GM12873 (cell line): Measurements from ENCODE around the gene RBP3.

ENCODE experiments used
- CTCF ChIP-seq: IDR thresholded peaks from 2 replicates; pipeline ENCODE4 v1.5.1; 2012; ENCODE audit warnings: low read depth, mild to moderate bottlenecking, moderate library complexity, low read length, control low read depth; ENCODE audit not compliant: insufficient read depth; ENCODE audit errors: missing control alignments

RBP3 gene

GRCh38 chr10:47319784-47320183 lies 28.4 kb upstream of the RBP3 start:
- TF ChIP-seq CTCF = no peak

- no peak for TF ChIP-seq CTCF
Observed at GRCh38 chr10:47320812-47321211, 27.4 kb upstream of the RBP3 start.

- TF ChIP-seq CTCF = no peak
Observed at GRCh38 chr10:47321521-47322195, 26.5 kb upstream of the RBP3 start.

- TF ChIP-seq CTCF = no peak
Observed at GRCh38 chr10:47322300-47323061, 25.7 kb upstream of the RBP3 start, which contains the start of gene GDF2. Gene GDF2, plus strand, starts transcription at chr10:47322454. Its CDS starts 215 bp downstream, at chr10:47322669.

GRCh38 chr10:47323087-47323486 lies 25.1 kb upstream of the RBP3 start:
- TF ChIP-seq CTCF = no peak

- TF ChIP-seq CTCF = no peak
Observed at GRCh38 chr10:47323636-47324296, 24.4 kb upstream of the RBP3 start.
